Left lung (tissue), 10 donors: ENCODE results near the gene GNL3. TPM values are rescaled to one million over a fixed set of nuclear protein-coding genes. Genes with fewer than 3 reads are reported as not detected.

Source experiments
- ATAC-seq: fragments of 200-7000 bp; cut with Tn5 transposase; one replicate; pipeline ENCODE4 v1.9.1; 2020; ENCODE audit warnings: moderate library complexity
- DNase-seq, 4 donors: peaks; one replicate each; pipeline ENCODE4 v3.0.0-alpha.2; 2013 to 2020
- H3K27ac ChIP-seq, 2 donors: fragments of 200-600 bp; sonication (generic) in 1 of 2; one replicate each; pipeline versions ENCODE4 v1.5.0 to v1.8.0; 2020 to 2021
- H3K27me3 ChIP-seq, 2 donors: fragments of 200-600 bp; sonication (generic) in 1 of 2; one replicate each; pipeline versions ENCODE4 v1.5.0 to v1.8.0; 2020 to 2021
- H3K36me3 ChIP-seq, 2 donors: fragments of 200-600 bp; sonication (generic) in 1 of 2; one replicate each; pipeline versions ENCODE4 v1.5.0 to v1.8.0; 2020 to 2021
- H3K4me1 ChIP-seq, 2 donors: fragments of 200-600 bp; one replicate each; pipeline ENCODE4 v1.8.0; 2021
- H3K4me3 ChIP-seq, 2 donors: fragments of 200-600 bp; sonication (generic) in 1 of 2; one replicate each; pipeline versions ENCODE4 v1.5.0 to v1.8.0; 2020 to 2021; ENCODE audit warnings: mild to moderate bottlenecking in 1 of 2
- H3K9me3 ChIP-seq, 2 donors: fragments of 200-600 bp; sonication (generic) in 1 of 2; one replicate each; pipeline versions ENCODE4 v1.5.0 to v1.8.0; 2020 to 2021
- intact Hi-C, 2 donors: fragments of 100-400 bp; cut with DNase I; formaldehyde crosslinking; loops; one replicate each; pipeline versions ENCODE4 v1.11.2 to v1.14.2; 2022
- polyA plus RNA-seq, 6 donors: library from polyadenylated mRNA; unstranded; fragments of 120-200 nt; gene quantifications; one replicate each; pipeline ENCODE4 v1.2.1, GENCODE V29; 2013; ENCODE audit not compliant: insufficient read length in 6 of 6
- total RNA-seq, 2 donors: library from RNA; stranded (reverse); fragmentation: NEBNext Ultra II Directional; extraction: Animal tissue kit (Norgen Biotek cat#: 25700); gene quantifications; one replicate each; pipeline ENCODE4 v1.2.1, GENCODE V29; 2021
- TF ChIP-seq, protein P1 (sequence below), 2 donors: fragments of 200-600 bp; sonication (generic) in 1 of 2; IDR thresholded peaks; one replicate each; pipeline versions ENCODE4 v1.5.0 to v1.8.0; 2021; ENCODE audit warnings: antibody characterized with exemption in 2 of 2
- donor health status: DM: no; HTN: yes; CAD: no.
- donor health status: DM: no; HTN: no; CAD: no.

GNL3 gene
- total and polyA plus RNA-seq, 8 donors, result 44.5 to 127 (median 101) TPM

GRCh38 chr3:52693071-52693470, 7.2 kb downstream of the GNL3 start:
- H3K36me3 ChIP-seq, result peaks cover 12 to 100% of the 10 kb centered on the region in 2 donors
- no peaks in the 10 kb centered on the region for H3K27me3 ChIP-seq
- H3K9me3 ChIP-seq, result no peaks in the 10 kb centered on the region
- H3K4me1 ChIP-seq, result peaks cover 0 to 4% of the 10 kb centered on the region in 2 donors
- H3K27ac ChIP-seq, result no peak overlapping the region
- TF ChIP-seq, protein P1, sequence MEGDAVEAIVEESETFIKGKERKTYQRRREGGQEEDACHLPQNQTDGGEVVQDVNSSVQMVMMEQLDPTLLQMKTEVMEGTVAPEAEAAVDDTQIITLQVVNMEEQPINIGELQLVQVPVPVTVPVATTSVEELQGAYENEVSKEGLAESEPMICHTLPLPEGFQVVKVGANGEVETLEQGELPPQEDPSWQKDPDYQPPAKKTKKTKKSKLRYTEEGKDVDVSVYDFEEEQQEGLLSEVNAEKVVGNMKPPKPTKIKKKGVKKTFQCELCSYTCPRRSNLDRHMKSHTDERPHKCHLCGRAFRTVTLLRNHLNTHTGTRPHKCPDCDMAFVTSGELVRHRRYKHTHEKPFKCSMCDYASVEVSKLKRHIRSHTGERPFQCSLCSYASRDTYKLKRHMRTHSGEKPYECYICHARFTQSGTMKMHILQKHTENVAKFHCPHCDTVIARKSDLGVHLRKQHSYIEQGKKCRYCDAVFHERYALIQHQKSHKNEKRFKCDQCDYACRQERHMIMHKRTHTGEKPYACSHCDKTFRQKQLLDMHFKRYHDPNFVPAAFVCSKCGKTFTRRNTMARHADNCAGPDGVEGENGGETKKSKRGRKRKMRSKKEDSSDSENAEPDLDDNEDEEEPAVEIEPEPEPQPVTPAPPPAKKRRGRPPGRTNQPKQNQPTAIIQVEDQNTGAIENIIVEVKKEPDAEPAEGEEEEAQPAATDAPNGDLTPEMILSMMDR (IDR thresholded peaks at IDR 0.05), result no peak
- intact Hi-C loops, result no loop called here
- no peak for DNase-seq
- ATAC-seq, result no peak
- no peak overlapping the region for H3K4me3 ChIP-seq

DNA sequence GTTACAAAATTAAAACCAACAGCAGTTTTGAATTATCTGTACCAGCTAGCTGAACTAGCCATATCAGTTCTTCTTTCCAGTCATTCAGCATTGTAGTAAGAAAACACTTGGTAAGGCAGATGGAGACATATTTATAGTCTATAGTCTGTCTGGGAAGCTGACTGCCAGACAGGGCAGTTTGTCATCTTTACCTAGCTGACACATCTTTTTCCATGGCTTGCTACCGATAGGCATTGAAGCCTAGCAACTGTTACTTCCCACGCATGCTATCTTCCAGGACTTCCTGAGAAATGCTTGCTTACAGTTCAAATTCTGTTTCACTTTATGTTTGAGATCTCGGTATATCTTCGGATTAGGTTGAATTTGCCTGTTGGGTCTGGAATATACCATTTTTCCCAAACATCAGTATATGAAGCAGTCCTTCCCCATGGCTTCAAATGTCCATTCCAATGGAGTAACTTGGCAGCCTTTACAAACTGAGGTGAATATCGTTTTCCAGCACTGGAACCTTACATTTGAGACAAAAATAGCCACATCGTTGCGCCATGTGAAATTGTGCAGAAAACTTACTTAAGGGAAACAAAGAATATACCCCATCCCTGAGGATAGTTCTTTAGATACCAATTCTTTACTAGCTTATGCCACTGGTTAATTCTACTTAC, 8.8 kb downstream of the GNL3 start:
- Histone ChIP-seq H3K36me3 (peaks cover 6 to 98% of the 10 kb centered on the region in 2 donors), H3K4me1 (no peaks in the 10 kb centered on the region), H3K9me3 (no peaks in the 10 kb centered on the region), H3K4me3 (no peak overlapping the region), H3K27me3 (no peaks in the 10 kb centered on the region), H3K27ac (no peak overlapping the region)
- ATAC-seq, result no peak
- TF ChIP-seq, protein P1 (IDR thresholded peaks at IDR 0.05), result no peak
- no peak for DNase-seq
- intact Hi-C loops, result no loop called here

DNA sequence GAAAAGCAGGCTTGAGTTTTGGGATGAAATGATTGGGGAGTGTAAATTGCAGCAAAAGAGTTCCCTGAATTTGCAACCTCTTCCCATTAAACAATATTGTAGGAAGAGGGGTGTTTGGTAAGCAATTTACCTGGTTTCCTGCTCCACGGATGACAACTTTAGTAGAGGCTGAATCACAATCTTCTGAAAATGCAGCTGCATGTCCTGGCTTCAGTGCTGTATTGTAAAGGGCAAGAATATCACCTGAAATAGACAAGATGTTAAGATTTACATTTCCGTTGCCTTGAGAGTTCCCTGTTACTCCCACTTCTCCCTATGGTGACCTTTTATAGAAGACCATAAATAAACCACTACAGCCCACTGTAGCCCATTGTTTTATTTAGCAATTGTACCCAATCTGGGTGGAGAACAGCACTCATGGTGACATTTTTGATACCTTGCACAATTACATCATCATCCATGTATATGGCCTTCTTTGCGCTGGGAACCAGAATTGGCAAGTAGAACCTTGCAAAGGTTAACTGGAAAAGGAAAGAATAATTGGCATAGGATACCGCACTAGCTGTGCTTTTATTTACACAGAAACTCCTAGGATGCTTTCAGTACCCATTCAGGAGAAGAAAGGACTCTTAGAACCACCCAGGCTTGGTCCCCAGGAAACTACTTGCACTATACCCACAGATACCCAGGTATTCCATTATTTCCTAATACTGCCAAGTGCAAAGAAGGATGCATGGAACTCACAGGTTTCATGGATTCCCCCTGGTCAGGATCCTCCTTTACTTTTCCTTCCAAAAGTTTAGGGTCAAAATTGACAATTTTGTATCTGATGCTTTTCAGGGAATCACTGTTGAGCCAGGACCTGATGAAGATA, 10.2 kb downstream of the GNL3 start:
- intact Hi-C loops, result no loop called here

GRCh38 chr3:52696830-52697631, 11.2 kb downstream of the GNL3 start:
- H3K4me1 ChIP-seq, result no peaks in the 10 kb centered on the region
- H3K27ac ChIP-seq, result no peak overlapping the region
- intact Hi-C loops, result no loop called here
- no peak for DNase-seq
- no peak overlapping the region for H3K4me3 ChIP-seq
- peaks cover 0 to 78% of the 10 kb centered on the region in 2 donors for H3K36me3 ChIP-seq
- H3K9me3 ChIP-seq, result no peaks in the 10 kb centered on the region
- no peak for ATAC-seq
- TF ChIP-seq, protein P1 (IDR thresholded peaks at IDR 0.05), result no peak
- no peaks in the 10 kb centered on the region for H3K27me3 ChIP-seq

More for the DNA sequence above, 10.2 kb downstream of the GNL3 start:
- Histone ChIP-seq H3K9me3 (no peaks in the 10 kb centered on the region), H3K27me3 (no peaks in the 10 kb centered on the region), H3K36me3 (peaks cover 4 to 88% of the 10 kb centered on the region in 2 donors), H3K27ac (no peak overlapping the region), H3K4me3 (no peak overlapping the region), H3K4me1 (no peaks in the 10 kb centered on the region)
- ATAC-seq (no peak), DNase-seq (no peak)
- TF ChIP-seq, protein P1 (IDR thresholded peaks at IDR 0.05), result no peak
